GM12872 (cell line): ENCODE measurements around the gene AGRN.

Source experiments
- TF ChIP-seq, protein P1 (sequence below): IDR thresholded peaks from 3 replicates; pipeline ENCODE4 v1.5.1; 2011; ENCODE audit warnings: low read depth, mild to moderate bottlenecking, low read length, moderate library complexity; ENCODE audit not compliant: insufficient read depth

Gene AGRN

DNA sequence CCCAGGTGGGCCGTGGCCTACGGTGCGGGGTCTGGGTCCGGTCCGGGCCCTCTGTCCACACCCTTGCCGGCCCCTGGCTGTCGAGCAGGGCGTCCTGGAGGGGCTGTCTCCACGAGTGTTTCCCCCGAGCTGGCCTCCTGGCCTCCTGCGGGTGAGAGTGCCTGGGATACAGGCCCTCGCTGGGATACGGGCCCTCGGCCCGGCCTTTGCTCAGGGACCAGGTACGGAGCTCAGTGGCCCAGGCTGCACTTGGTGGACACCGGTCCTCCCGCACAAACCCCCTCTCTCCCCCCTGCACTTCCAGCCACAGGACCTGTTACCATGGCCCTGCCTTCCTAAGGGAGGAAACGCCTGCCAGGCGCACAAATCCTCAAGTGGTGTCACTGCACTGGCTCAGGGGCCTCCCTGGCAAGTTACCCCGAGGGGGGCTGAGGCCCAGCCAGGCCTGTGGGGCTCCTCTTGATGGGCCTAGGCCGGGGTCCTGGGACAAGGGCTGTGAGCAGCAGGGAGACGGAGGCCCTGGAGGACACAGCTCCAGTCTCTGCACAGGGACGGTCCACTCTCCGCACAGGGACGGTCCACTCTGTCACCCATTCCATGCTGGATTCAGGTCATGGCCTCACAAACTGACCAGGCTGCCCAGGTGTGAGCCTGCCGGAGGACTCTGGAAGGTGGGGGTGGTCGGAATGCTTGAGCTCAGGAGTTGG lies 72.4 kb downstream of the AGRN start:
- TF ChIP-seq, protein P1, sequence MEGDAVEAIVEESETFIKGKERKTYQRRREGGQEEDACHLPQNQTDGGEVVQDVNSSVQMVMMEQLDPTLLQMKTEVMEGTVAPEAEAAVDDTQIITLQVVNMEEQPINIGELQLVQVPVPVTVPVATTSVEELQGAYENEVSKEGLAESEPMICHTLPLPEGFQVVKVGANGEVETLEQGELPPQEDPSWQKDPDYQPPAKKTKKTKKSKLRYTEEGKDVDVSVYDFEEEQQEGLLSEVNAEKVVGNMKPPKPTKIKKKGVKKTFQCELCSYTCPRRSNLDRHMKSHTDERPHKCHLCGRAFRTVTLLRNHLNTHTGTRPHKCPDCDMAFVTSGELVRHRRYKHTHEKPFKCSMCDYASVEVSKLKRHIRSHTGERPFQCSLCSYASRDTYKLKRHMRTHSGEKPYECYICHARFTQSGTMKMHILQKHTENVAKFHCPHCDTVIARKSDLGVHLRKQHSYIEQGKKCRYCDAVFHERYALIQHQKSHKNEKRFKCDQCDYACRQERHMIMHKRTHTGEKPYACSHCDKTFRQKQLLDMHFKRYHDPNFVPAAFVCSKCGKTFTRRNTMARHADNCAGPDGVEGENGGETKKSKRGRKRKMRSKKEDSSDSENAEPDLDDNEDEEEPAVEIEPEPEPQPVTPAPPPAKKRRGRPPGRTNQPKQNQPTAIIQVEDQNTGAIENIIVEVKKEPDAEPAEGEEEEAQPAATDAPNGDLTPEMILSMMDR: no peak

DNA sequence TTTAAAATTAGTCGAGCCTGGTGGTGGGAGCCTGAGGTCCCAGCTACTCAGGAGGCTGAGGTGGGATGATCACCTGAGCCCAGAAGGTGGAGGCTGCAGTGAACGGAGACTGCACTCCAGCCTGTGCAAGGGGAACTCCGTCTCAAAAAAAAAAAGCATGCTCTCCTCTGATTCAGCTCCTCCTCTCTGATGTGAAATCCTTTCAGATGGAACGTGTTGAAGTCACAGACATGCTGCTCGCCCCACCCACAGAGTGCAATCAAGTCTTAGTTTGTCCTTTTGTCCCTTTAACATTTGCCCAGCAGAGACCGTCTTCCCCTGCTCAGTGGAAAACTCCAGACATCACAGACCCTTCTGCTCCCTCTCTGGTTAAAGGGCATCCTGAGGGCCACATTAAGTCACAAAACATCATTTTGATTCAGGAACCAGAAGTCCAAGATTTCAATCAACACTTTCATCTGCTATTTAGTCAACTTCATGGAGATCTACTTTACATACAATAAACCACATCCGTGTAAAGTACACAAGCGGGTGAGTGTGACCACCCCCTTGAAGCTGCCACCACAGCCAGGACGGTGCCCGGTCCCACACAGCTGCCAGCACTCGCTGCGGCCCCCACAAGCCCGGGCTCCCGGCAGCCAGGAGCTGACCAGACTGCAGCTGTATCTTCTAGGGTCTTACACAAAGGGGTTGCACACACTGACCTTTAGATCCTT lies 73.1 kb downstream of the AGRN start:
- TF ChIP-seq, protein P1: no peak

DNA sequence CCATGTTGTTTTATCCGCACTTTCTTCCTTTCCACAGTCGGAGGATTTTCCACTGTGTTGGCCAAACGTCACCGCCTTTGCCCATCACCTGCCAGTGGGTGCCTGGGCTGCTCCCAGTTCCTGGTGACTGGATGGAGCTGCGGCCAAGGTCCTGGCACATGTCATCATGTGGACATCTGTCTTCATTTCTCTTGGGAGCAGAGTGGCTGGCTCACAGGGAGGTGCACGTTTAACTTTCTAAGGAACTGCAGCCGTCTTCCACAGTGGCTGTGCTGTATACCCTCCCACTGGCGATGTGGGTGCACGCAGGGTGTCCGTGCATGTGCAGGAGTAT lies 73.7 kb downstream of the AGRN start:
- TF ChIP-seq, protein P1: no peak

DNA sequence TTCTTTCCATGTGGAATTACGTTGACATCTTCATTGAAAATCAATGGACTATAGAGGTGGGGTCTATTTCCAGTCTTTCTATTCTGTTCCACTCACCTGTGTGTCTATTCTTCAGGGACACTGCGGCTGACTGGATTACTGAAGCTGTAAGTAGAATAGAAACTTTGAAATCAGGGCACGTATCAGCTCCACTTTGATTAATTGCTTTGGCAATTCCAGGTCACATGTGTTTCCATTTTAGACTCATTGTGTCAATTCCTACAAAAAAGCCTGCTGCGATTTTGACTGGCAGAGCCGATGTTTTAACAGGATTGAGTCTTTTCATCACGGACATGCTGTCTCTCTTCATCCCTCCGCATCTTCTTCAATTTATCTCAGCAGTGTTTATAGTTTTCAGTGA lies 75.1 kb downstream of the AGRN start:
- TF ChIP-seq, protein P1: no peak

GRCh38 chr1:1098681-1099421 lies 78.9 kb downstream of the AGRN start:
- TF ChIP-seq, protein P1: no peak

DNA sequence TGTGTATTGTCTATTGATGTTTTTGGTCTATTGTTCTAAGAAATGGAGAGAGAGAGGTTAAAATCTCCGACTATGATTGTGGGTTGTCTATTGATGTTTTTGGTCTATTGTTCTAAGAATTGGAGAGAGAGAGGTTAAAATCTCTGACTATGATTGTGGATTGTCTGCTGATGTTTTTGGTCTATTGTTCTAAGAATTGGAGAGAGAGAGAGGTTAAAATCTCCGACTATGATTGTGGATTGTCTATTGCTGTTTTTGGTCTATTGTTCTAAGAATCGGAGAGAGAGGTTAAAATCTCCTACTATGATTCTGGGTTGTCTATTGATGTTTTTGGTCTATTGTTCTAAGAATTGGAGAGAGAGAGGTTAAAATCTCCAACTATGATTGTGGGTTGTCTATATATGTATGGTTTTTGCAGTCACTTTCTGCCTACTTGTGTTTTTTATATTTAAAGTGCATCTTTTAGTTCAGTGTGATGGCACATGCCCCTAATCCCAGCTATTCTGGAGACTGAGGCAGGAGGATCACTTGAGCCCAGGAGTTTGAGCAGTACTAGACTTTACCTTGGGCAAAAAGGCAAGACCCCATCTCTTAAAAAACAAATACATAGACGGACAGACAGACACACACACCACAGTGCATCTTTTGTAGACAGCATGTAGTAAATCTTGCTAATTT lies 79.7 kb downstream of the AGRN start:
- TF ChIP-seq, protein P1: no peak

DNA sequence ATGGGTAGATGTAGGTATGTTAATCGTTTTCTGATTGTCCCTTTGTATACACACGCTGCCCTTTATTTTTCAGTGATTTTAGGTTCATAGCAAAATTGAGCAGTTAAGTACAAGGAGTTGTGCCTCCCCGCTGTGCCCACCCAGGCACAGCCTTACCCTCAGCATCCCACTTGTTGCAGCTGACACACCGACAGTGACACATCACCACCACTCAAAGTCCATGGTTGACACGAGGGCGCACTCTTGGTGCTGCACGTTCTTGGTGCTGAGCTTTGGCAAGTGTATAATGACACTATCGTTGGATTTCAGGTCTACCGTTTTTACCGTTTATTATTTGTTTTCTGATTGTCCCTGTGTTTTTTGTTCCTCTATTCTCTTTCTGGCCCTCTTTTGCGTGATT lies 80.4 kb downstream of the AGRN start:
- TF ChIP-seq, protein P1: no peak
